ENCODE results near the gene PARP12.

- TF ChIP-seq CTCF (IDR thresholded peaks at IDR 0.05) (no peak), POLR2AphosphoS5 (IDR thresholded peaks at IDR 0.05) (no peak), POLR2A (IDR thresholded peaks at IDR 0.05) (no peak)
Observed at GRCh38 chr7:140026935-140027334, 35.8 kb downstream of the PARP12 start.
